HEK293T (cell line): ENCODE results near the gene P2RX4.

Experiments used
- BHLHE40 ChIP-seq: fragments of 450-650 bp; IDR thresholded peaks from 2 replicates; pipeline ENCODE4 v1.6.1; 2016; ENCODE audit warnings: mild to moderate bottlenecking, moderate library complexity, borderline replicate concordance
- ELF4 ChIP-seq: fragments of 450-650 bp; IDR thresholded peaks from 2 replicates; pipeline ENCODE4 v1.6.1; 2017; ENCODE audit warnings: antibody characterized with exemption
- HDGF ChIP-seq: fragments of 450-650 bp; IDR thresholded peaks from 2 replicates; pipeline ENCODE4 v1.6.1; 2017; ENCODE audit warnings: antibody characterized with exemption, borderline replicate concordance
- LEF1 ChIP-seq: fragments of 450-650 bp; IDR thresholded peaks from 2 replicates; pipeline ENCODE4 v1.6.1; 2017; ENCODE audit warnings: mild to moderate bottlenecking, borderline replicate concordance
- NFRKB ChIP-seq: fragments of 450-650 bp; IDR thresholded peaks from 2 replicates; pipeline ENCODE4 v1.6.1; 2016; ENCODE audit warnings: mild to moderate bottlenecking, moderate library complexity
- SP1 ChIP-seq: fragments of 450-650 bp; IDR thresholded peaks from 2 replicates; pipeline ENCODE4 v1.6.1; 2017
- SUZ12 ChIP-seq: fragments of 450-650 bp; IDR thresholded peaks from 2 replicates; pipeline ENCODE4 v1.6.1; 2016; ENCODE audit warnings: mild to moderate bottlenecking
- TARDBP ChIP-seq: fragments of 450-650 bp; IDR thresholded peaks from 2 replicates; pipeline ENCODE4 v1.6.1; 2016

DNA sequence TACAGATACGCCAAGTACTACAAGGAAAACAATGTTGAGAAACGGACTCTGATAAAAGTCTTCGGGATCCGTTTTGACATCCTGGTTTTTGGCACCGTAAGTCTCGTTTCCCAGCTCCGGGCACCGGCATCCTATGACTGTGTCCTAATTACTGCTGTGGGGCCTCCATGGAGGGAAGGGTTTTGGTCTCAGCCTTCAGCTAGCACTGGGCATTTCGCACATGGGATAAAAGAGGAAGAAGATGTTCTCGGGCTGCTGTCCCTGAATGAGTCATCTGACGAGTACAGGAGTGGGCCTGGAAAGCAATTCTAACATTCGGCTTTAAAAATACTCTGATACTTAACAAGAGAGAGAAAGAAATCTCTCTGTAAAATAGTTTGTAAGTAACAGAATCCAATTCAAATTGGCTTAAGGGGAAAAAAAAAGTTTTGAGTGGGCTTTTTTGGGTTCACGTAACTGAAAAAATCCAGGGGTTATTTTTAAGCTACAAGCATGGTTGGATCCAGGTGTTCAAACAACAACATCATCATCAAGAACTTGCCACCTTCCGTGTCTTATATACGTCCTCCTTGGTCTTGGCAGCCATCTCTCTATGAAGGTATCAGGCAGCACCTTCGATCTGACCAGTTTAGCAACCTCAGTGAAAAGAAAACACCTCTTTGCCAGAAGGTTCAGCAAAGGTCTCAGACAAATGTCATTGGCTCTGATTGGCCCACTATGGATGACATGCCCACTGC is 34.4 kb upstream of the P2RX4 start:
- no peak for TF ChIP-seq HDGF
- TF ChIP-seq LEF1, result no peak
- TF ChIP-seq NFRKB, result no peak
- TF ChIP-seq BHLHE40, result no peak
- no peak for TF ChIP-seq SP1
- no peak for TF ChIP-seq TARDBP
- TF ChIP-seq ELF4, result no peak
- TF ChIP-seq SUZ12, result no peak
